Nephron (organoid): ENCODE results near the gene MRTFB.

ENCODE experiments used
- H3K27ac Mint-ChIP-seq, 3 experiments: 2 replicates each; pipeline ENCODE4 v1.8.0; 2020; ENCODE audit warnings: mixed read lengths in 3 of 3, mild to moderate bottlenecking in 2 of 3, moderate library complexity in 1 of 3
- H3K27me3 Mint-ChIP-seq: 2 replicates; pipeline ENCODE4 v1.8.0; 2021; ENCODE audit warnings: low read depth, mild to moderate bottlenecking, moderate library complexity, mixed read lengths
- H3K36me3 Mint-ChIP-seq: 2 replicates; pipeline ENCODE4 v1.8.0; 2020; ENCODE audit warnings: low read depth, mixed read lengths
- H3K4me1 Mint-ChIP-seq: 2 replicates; pipeline ENCODE4 v1.8.0; 2020; ENCODE audit warnings: mixed read lengths
- H3K4me3 Mint-ChIP-seq, 3 experiments: 2 replicates each; pipeline ENCODE4 v1.8.0; 2020; ENCODE audit warnings: mild to moderate bottlenecking in 3 of 3, mixed read lengths in 3 of 3, moderate library complexity in 2 of 3
- H3K9me3 Mint-ChIP-seq: 2 replicates; pipeline ENCODE4 v1.8.0; 2020; ENCODE audit warnings: mixed read lengths
- TF ChIP-seq, protein P1 (sequence below), 3 experiments: fragments of 200-600 bp; sonication (generic); IDR thresholded peaks; one replicate each; pipeline ENCODE4 v1.5.0; 2021; ENCODE audit warnings: antibody characterized with exemption in 3 of 3; ENCODE audit not compliant: unreplicated experiment in 3 of 3

Gene MRTFB

DNA sequence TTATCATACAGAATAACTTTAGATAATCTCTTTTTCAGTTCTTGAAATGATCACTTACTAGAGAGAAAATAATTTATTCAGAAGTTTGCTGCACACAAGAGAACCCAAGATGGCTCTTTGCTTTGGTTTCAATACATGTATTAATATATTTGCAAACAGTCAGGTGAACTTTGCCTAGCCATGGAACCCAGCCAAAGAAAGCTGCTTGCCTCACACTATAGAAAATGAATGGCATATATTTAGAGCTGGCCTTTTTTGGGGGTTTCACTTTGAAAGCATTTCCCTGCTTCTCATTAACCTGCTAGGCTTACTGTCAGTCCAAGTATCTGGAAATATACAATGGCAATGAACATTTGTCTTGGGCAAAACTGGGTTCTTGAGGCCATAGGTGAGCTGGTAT lies 75.3 kb downstream of the MRTFB start:
- H3K4me3 Mint-ChIP-seq: no peak overlapping the region
- H3K36me3 Mint-ChIP-seq: peaks cover 12% of the 10 kb centered on the region
- H3K27me3 Mint-ChIP-seq: no peaks in the 10 kb centered on the region
- peaks cover under 1% of the 10 kb centered on the region for H3K4me1 Mint-ChIP-seq
- H3K27ac Mint-ChIP-seq: peak overlapping the region in 1 of 3 experiments; percentile 16
- H3K9me3 Mint-ChIP-seq: no peaks in the 10 kb centered on the region
- TF ChIP-seq, protein P1, sequence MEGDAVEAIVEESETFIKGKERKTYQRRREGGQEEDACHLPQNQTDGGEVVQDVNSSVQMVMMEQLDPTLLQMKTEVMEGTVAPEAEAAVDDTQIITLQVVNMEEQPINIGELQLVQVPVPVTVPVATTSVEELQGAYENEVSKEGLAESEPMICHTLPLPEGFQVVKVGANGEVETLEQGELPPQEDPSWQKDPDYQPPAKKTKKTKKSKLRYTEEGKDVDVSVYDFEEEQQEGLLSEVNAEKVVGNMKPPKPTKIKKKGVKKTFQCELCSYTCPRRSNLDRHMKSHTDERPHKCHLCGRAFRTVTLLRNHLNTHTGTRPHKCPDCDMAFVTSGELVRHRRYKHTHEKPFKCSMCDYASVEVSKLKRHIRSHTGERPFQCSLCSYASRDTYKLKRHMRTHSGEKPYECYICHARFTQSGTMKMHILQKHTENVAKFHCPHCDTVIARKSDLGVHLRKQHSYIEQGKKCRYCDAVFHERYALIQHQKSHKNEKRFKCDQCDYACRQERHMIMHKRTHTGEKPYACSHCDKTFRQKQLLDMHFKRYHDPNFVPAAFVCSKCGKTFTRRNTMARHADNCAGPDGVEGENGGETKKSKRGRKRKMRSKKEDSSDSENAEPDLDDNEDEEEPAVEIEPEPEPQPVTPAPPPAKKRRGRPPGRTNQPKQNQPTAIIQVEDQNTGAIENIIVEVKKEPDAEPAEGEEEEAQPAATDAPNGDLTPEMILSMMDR (IDR thresholded peaks at IDR 0.05; ENCODE audit: unreplicated experiment in 3 of 3): no peak

DNA sequence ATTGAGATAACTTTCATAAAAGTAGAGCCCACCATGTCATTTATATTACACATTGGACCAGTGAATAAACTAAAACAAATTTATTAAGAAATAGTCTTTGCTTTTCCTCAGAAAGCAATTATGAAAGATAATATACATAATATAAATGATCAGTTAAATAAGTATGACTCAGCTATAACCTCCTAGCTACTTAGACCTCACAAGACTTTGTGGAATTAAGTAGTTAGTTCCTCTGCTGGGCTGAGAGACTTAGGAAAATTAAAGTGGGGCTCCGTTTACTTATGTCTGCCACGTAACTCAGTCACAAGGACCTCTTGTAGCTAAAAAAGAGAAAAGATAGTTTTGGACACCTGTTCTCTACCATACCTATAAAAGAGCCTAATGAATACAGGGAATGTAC lies 76.9 kb downstream of the MRTFB start:
- no peak overlapping the region for H3K27ac Mint-ChIP-seq
- peaks cover 10% of the 10 kb centered on the region for H3K36me3 Mint-ChIP-seq
- TF ChIP-seq, protein P1 (IDR thresholded peaks at IDR 0.05; ENCODE audit: unreplicated experiment in 3 of 3): no peak
- H3K9me3 Mint-ChIP-seq: no peaks in the 10 kb centered on the region
- peaks cover 14% of the 10 kb centered on the region for H3K4me1 Mint-ChIP-seq
- H3K27me3 Mint-ChIP-seq: no peaks in the 10 kb centered on the region
- no peak overlapping the region for H3K4me3 Mint-ChIP-seq

DNA sequence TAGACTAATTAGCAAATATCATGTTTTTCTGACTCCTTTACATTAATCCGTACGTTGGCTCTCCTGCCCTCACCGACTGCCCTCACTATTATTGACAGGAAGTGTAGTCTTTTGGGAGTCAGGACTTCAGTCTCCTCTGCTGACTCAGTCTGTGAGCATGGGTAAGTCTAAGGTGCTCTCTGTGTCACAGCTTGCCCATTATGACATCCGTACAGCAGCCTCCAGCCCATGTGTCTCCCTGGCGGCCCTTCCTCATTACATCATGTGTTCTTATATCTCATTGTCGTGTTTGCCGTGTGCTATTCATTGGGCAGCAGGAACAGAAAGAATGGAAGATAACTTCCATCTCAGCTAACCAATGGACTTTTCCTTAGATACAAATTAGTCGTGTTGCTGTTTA lies 77.5 kb downstream of the MRTFB start:
- Mint-ChIP-seq H3K27ac (peak overlapping the region in 1 of 3 experiments; percentile 32), H3K36me3 (peaks cover 7% of the 10 kb centered on the region), H3K9me3 (no peaks in the 10 kb centered on the region), H3K27me3 (no peaks in the 10 kb centered on the region), H3K4me3 (no peak overlapping the region), H3K4me1 (peaks cover 14% of the 10 kb centered on the region)
- TF ChIP-seq, protein P1 (IDR thresholded peaks at IDR 0.05; ENCODE audit: unreplicated experiment in 3 of 3): no peak

DNA sequence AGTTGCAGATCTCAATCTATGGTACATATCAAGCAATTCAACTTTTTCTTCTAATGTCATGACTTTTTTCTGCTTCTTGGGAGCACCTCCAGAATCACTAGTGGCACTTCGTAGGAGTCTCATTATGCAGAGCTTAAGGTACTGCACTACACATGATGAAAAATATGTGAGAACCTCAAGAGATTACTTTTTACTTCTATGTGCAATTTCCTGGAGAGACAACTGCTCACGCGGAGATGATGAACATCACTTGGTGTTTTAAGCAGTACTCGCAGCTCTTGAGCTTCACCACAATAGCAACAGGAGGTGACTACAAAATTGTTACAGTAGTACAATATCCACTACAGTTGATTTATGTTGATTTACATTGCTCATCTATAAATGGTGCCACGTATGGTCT lies 79.7 kb downstream of the MRTFB start:
- H3K27me3 Mint-ChIP-seq: no peaks in the 10 kb centered on the region

DNA sequence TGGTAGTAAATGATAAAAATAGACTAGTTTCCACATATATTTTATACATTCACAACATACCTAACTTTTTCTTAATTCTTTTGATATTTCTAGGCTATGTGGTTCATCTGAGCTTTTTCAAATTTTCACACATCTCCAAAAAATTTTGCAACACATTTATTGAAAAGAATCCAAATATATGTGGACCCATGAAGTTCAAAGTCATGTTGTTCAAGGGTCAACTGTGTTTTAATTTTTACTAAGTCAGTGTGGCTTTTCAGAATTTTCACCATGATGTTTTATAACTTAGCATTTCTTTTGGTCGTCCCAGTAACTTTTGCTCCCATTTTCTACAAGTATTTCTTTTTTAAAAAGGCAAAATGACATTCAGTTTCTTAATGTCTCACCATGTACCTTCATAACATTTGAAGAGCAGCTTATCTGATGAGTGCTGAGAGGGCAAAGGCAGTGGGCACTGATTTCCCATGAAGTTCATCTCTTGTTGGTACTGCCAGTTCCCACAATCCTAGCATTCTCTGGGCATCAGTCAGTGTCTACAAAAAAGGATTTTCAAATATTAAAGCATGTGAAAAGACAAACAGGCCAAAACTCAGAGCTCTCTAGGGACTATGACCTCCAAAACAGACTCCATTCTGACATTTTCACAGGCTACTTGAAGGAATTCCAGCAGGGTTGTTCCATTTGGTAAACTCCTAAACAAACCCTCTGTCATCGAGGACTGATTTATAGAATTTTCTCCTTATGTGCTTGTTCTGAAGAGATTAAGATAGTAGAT lies 80.3 kb downstream of the MRTFB start:
- Mint-ChIP-seq H3K9me3 (no peaks in the 10 kb centered on the region), H3K4me1 (peaks cover 14% of the 10 kb centered on the region), H3K36me3 (peaks cover 5% of the 10 kb centered on the region), H3K27me3 (no peaks in the 10 kb centered on the region), H3K27ac (peak overlapping the region in 2 of 3 experiments; percentile 55 to 72), H3K4me3 (no peak overlapping the region)
- TF ChIP-seq, protein P1 (IDR thresholded peaks at IDR 0.05; ENCODE audit: unreplicated experiment in 3 of 3): no peak

More for the DNA sequence above, 79.7 kb downstream of the MRTFB start:
- no peak overlapping the region for H3K27ac Mint-ChIP-seq
- peaks cover 5% of the 10 kb centered on the region for H3K36me3 Mint-ChIP-seq
- H3K4me1 Mint-ChIP-seq: peaks cover 14% of the 10 kb centered on the region
- H3K4me3 Mint-ChIP-seq: no peak overlapping the region
- H3K9me3 Mint-ChIP-seq: no peaks in the 10 kb centered on the region
- TF ChIP-seq, protein P1 (IDR thresholded peaks at IDR 0.05; ENCODE audit: unreplicated experiment in 3 of 3): no peak
